Astrocyte of the hippocampus (primary cell): ENCODE measurements around the gene HSDL1.

Experiments
- DNase-seq: peaks from one replicate; pipeline ENCODE4 v3.0.0; 2011; ENCODE audit warnings: low read depth, low spot score

HSDL1 gene

DNA sequence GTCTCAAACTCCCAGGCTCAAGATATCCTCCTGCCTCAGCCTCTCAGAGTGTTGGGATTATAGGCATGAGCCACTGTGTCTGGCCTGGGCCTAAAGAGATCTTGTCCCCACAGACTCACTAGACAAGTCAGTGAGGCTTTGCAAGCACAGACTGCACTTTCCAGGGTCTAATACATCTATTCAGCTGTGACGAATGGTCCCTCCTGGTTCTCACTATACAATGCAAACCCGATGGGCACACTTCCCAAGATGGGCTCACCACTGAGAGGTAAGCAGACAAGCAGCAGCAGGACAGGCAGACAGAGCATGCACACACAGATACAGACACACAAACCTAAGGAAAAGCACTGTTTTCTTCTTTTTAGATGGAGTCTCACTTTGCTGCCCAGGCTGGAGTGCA, 37.1 kb downstream of the HSDL1 start:
- DNase-seq: no peak

DNA sequence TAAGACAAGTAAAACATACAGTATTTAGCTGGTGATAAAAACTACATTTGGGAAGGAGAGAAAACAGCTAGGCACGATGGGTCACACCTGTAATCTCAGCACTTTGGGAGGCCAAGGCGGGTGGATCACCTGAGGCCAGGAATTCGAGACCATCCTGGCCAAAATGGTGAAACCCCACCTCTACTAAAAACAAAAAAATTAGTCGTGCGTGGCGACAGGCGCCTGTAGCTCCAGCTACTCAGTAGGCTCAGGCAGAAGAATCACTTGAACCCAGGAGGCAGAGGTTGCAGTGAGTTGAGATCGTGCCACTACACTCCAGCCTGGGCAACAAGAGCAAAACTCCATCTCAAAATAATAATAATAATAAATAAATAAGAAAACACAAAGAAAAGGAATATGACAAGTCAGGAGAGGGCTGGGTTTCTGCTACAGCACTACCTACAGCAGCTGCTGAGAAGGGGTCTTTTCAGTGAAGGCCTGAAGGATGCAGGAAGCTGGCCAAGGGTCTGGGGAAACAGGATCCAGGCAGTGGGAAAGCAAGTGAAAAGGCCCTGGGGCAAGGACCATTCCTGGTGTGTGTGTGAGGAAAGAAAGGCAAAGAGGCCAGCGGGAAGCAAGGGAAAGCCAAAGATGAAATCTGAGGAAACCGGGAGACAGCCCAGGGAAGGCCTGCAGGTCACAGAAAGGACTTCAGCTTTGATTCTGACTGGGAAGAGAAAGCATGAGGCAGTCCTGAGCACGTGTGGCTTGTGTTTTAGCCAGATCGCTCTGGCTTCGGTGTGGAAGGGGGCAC, 38.8 kb downstream of the HSDL1 start:
- DNase-seq: no peak

- no peak for DNase-seq
Observed at GRCh38 chr16:84105301-84105815, 39.6 kb downstream of the HSDL1 start.

DNA sequence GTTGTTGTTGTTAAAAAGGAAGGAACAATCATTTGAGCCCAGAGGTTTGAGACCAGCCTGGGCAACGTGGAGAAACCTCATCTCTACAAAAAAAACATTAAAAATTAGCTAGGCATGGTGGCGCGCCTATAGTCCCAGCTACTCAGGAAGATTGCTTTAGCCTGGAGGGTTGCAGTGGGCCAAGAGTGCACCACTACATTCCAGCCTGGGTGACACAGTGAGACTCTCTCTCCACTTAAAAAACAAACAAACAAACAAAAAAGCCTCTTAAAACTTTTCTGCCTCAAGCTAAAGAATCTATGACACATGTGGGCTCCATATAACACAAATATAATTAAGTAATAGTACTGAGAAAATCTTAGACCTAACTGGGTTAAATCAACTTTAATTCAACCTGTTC, 40.7 kb downstream of the HSDL1 start:
- DNase-seq: no peak

- peak; percentile 22 for DNase-seq
Observed at GRCh38 chr16:84103678-84104077, 41.3 kb downstream of the HSDL1 start.

DNA sequence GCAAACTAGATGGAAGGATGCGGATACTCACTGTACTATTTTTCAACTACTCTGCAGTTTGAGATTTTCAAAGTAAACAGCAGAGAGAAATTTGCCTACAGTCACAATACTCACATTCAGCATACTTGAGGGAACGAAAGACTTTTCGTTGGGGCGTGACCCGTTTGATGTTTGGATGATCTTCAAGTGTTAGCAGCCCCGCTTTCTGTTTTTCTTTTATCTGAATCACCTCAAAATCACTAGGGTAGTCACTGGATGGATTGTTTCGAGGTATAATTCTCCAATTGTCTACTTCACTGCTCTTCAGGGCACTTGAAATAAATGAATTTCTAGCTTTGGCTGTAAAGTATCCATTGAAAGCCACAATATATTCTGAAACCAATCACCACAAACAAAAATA, 46.0 kb downstream of the HSDL1 start:
- DNase-seq: peak; percentile 18

DNA sequence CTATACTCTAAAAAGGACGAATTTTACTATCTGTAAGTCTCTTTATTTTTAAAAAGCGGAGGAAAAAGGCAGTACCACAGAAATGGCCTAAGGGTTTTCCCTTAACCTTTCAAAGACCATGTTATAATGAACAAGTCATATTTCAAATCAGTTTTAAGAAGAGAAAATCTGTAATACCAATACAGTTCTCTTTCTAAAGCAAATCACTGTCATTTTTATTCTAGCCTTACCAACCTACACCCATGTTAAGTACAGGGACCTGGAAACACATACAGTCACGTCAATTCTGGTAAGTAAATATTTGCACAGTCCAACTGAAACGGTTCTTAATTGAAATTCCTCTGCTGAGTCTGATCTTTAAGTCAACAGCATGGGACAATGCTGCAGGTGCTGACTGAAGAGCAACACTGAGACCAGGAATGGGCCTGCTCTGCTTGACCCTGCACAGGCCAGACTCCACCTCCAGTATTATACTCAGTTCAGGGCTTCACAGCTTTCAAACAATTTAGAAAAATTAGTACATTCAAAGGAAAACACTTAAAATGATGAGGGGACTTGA, 48.5 kb downstream of the HSDL1 start:
- no peak for DNase-seq

DNA sequence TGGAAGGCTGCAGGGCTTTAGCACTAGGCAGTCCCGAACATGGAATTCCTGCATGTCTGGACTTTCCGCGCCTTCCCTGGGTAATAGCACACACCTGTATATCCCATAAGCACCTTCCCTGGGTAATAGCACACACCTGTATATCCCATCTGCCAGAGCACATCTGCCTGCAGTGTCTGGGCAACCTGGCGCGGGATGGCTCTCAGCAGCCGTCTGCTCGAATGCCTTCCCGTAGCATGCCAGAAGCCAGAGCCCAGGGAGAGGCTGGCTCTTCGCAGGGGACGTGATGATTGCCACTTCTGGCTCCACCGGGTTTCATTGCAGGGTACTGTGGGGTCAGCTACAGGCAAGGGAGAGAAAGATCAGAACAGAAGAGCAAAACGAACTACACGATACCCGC, 49.5 kb downstream of the HSDL1 start:
- DNase-seq: no peak

GRCh38 chr16:84093879-84094270, 51.1 kb downstream of the HSDL1 start:
- DNase-seq: no peak

- DNase-seq: no peak
Observed at GRCh38 chr16:84093120-84093878, 51.7 kb downstream of the HSDL1 start.

GRCh38 chr16:84091460-84091859, 53.5 kb downstream of the HSDL1 start:
- no peak for DNase-seq

- no peak for DNase-seq
Observed at GRCh38 chr16:84090211-84090610, 54.8 kb downstream of the HSDL1 start.

- DNase-seq: peak; percentile 31
Observed at GRCh38 chr16:84088695-84089395, 56.1 kb downstream of the HSDL1 start.

GRCh38 chr16:84087466-84088151, 57.4 kb downstream of the HSDL1 start:
- no peak for DNase-seq

DNA sequence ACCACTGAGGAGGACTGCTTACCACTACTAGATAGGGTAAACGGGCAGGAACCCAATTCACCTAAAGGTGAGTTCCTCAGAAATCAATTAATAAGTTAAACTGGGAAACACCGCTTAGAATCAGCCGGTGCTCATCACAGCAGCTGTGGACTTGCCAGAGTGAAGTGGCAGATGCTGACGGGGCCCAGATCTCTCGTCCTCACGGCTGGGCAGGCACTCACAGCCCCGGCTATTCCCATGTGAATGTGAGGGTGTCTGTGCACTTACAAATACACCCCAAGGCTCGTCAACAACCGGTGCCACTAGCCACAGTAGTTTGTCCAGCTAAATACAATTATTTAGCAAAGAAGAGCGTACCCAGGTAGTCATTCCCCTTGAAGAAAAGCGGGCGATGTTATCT, 58.0 kb downstream of the HSDL1 start:
- DNase-seq: no peak

DNA sequence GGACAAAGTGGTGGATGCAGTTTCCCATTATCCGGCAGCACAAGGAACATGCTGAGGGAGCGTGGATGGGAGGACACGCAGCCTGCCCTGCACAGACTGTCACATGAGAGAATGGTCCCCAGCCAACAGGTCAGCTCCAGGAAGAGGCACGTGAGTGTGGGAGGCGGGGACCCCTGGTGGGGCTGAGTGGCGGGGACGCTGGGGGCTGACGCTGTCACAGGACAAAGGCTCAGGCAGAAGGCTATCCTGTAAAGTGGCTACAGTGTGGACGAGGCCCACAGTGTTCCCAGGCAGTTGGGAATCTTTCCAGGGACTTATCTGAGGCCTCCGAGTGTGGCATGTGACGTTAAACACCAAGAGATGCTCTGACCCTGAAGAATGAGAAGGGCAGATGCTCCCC, 58.6 kb downstream of the HSDL1 start:
- no peak for DNase-seq

GRCh38 chr16:84085773-84086172, 59.2 kb downstream of the HSDL1 start:
- DNase-seq: no peak

DNA sequence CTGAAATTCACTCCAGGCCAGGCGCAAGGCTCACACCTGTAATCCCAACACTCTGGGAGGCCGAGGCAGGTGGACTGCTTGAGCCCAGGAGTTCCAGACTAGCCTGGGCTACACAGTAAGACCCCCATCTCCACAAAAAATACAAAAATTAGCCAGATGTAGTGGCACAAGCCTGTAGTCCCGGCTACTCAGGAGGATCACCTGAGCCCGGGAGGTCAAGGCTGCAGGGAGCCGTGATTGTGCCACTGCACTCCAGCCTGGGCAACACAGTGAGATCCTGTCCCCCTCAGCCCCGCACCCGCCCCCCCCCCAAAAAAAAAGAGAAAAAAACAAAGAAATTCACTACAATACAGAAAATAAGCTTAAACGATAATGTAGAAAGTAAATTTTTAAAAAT, 59.7 kb downstream of the HSDL1 start:
- DNase-seq: no peak

GRCh38 chr16:84084570-84085270, 60.3 kb downstream of the HSDL1 start:
- peak; percentile 78 for DNase-seq

DNA sequence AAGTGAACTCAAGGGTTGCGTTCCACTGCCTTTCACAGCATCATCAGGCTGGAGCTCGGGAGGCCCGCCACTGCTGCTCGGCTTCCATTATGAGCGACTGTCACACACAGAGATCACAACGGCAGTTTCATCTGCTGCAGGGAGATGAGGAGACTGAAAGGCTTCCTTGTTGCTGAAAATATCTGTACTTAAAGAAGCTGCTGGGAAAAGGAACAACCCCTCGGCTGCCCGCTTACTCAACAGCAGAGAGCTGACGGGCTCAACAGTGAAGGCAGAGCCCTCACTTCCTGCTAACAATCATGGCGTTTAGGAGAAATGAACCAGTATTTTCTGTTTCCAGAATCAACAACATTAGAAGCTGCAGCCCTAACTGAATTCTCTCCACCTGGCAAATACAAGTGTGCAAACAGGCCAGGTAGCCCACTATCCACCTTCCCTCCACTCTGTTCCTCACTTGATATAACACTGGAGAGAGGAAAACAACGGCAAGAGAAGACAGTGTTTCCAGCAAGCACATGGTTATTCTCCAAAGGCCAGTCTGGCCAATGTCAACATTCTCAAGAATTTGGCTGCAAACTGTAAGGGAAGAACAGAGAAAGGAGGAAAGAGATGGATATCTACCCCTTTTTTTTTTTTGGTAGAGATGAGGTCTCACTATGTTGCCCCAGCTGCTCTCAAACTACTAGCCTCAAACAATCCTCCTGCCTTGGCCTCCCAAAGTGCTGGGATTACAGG, 62.0 kb downstream of the HSDL1 start:
- no peak for DNase-seq
